UCSD-AML1 (cell line): ENCODE results near the gene RBM42.

Source experiments
- DNase-seq: peaks from one replicate; lab custom pipeline; 2025; ENCODE audit not compliant: unreplicated experiment; lab: John Stamatoyannopoulos, UW

Gene RBM42

DNA sequence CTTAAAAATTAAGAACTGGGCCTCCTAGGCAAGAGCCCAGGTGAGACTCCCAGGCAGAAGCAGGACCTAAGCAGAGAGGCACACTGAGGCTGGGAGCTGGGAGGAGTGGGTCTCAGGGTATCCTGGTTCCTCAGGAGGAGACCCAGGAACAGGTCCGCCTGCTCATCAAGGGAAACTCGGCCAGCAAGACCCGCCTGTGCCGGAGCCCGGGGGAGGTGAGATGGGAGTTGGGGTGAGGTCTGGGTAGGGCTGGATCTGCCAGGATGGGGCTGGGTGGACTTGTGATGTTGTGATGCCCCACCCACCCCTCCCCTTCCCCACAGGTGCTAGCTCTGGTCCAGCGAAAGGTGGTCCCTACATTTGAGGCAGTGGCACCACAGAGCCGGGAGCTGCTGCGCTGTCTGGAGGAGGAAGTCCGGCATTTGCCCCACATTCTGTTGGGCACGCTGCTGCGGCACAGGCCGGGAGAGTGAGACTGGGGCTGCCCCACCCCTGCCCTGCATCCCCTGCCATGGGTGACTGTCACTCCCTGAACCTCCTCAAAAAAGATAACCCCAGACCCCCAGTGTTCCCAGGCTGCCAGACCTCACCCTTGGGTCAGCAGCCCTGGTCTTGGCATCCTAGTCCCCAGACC, 9.4 kb upstream of the RBM42 start:
- DNase-seq, result no peak

DNA sequence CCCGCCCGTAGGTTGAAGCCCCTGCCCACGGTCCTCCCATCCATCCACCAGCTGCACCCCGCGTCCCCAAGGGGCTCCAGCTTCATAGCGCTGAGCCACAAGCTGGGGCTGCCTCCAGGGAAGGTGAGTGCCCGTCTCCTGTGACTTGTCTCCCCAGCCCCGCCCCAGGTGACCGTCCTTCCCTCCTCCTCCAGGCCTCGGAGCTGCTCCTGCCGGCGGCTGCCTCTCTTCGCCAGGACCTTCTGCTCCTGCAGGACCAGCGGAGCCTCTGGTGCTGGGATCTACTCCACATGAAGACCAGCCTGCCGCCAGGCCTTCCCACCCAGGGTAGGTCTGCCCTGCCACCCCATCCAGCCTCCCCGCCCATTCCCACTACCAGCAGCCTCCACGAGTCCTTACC, 8.8 kb upstream of the RBM42 start:
- no peak for DNase-seq

GRCh38 chr19:35621708-35622107, 7.1 kb upstream of the RBM42 start:
- DNase-seq, result no peak

GRCh38 chr19:35622750-35623149, 6.1 kb upstream of the RBM42 start:
- no peak for DNase-seq

DNA sequence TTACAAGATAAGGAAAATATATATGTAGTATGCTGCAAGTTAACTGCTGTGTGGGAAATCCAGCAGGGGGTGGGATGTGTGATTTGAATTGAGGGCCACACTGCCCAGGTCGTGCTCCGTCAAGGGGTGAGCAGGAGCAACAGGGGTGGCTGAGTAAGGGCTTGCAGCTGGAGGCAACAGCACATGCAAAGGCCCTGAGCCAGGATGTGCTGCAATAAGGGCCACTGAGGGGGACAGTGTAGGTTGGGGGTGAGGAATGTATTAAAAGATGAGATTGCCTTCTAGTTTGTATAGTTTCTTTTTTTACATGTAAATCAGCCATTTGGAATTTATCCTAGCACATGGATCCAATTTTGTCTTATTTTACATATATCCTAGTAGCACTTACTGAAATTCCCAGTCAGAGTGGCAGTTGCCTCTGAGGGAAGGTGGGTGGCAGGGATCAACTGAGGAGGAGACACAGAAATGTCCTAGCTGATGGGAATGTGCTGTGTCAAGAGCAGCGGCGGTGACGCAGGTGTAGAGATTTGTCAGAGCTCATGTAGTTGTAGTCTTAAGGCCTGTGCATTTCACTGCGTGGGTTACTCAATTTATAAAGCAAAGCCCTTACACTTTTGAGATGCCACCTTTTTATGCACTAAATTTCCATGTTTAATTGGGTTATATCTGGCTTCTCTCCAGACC, 5.4 kb upstream of the RBM42 start:
- DNase-seq, result no peak

GRCh38 chr19:35628264-35628564, 622 bp upstream of the RBM42 start:
- no peak for DNase-seq

DNA sequence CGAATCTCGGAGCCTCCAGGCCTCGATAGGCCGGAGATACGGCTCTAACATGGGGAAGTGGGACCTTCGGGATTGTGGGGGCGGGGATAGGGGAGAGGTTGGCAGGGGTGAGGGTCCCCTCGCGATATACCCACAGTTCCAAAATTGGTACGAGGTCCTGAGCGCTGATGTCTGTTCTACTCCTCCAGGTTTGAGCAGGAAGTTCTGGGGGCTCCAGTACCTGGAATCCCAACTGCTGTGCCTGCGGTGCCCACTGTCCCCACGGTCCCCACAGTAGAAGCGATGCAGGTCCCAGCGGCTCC, 447 bp downstream of the RBM42 start:
- no peak for DNase-seq

DNA sequence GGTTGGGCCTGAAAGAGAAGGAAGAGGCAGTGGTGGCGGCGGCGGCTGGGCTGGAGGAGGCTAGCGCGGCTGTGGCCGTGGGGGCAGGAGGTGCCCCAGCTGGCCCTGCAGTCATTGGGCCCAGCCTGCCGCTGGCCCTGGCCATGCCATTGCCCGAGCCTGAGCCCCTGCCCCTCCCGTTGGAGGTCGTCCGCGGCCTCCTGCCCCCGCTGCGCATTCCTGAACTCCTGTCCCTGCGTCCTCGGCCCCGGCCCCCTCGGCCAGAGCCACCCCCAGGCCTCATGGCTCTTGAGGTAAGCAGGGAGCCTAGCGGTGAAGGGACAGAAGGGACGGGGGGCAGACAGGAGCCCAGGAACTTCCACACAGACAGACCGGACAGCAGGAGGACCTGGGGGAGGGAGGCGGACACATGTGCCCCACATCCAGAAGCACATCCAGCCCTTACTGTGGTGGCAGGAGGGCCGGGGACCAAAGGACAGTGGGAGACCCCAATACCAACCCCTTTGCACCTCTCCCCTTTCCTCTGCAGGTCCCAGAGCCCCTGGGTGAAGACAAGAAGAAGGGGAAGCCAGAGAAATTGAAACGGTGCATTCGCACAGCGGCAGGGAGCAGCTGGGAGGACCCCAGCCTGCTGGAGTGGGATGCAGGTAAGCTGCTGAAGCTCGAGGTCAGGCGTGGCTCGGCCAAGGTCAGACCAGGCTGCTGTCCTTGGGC, 5.0 kb downstream of the RBM42 start:
- DNase-seq, result no peak

DNA sequence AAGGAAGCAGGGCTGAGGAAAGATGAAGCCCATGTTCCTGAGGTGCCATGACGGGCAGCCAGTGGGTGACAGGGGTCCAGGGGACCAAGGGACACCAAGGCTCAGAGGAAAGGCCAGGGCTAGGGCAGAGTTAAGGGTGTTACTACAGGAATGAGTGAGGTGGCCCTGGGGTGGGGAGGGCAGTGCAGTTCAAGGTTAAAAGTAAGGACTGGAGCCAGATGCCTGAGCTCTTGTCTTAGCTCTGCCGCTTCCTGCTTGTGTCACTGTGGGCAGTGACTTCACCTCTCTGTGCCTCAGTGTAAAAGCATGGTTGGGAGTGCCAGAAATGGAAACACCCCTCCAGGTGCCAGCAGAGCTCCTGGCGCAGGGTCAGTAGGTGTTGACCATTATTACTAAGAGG, 7.8 kb downstream of the RBM42 start:
- no peak for DNase-seq

DNA sequence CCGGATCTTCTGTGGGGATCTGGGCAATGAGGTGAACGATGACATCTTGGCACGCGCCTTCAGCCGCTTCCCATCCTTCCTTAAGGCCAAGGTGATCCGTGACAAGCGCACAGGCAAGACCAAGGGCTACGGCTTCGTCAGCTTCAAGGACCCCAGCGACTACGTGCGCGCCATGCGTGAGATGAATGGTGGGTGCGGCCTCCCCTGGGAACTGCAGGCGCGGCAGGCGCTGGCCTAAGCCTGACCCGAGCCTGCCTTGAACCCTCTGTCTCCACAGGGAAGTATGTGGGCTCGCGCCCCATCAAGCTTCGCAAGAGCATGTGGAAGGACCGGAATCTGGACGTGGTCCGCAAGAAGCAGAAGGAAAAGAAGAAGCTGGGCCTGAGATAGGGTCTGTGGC, 8.3 kb downstream of the RBM42 start:
- no peak for DNase-seq

- no peak for DNase-seq
Observed at GRCh38 chr19:35639321-35639639, 10.4 kb downstream of the RBM42 start.

DNA sequence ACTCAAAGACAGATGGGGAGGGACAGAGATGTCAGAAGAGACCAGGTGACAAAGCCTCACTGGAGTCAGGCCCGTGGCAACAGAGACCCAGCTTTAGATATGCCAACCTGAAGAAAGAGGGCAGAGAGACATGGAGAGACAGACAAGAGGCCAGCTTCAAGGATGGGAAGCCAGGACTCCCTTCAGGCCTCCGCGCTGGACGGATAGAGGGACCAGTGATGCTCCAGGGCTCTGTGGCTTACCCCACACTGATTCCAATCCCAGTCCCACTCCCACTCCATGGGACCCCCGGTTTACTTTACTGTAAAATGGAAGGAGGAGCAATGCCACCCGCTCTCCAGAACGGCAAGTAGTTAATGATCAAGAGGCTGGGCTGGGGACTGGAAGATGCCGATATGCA, 11.0 kb downstream of the RBM42 start:
- DNase-seq, result no peak

GRCh38 chr19:35641515-35642151, 12.8 kb downstream of the RBM42 start, which contains the start of gene ETV2:
TSS of gene ETV2 (plus strand) at chr19:35641745. CDS start at chr19:35642461, 716 bp downstream.
- peak; percentile 15 for DNase-seq

DNA sequence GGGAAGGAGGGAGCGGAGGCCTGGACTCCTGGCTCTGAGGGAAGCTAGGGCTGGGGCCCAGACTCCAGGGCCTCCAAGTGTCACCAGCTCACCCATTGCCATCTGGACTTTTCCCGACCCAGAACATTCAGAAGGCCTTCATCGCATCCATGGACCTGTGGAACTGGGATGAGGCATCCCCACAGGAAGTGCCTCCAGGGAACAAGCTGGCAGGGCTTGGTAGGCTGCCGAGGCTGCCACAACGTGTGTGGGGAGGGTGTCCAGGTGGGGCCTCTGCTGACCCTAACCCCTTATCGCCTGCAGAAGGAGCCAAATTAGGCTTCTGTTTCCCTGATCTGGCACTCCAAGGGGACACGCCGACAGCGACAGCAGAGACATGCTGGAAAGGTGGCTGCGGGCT, 13.5 kb downstream of the RBM42 start:
- no peak for DNase-seq

DNA sequence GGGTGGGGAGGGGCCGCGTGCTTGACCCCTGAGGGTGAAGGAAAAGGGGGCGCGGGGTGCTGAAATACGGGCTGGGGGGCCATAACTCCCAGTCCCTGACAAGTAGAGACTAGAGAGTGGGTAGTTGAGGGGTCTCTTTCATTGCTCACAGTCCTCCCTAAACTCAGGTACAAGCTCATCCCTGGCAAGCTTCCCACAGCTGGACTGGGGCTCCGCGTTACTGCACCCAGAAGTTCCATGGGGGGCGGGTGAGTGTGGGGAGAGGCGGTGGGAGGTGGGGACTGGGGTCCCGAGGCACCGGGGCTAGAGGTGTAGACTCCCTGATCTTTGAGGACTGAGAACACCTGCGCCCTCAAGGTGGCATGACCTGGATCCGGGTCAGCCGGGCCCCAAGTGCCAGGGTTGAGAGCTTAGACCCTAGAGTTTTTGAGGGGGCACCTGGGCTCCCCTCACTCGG, 14.0 kb downstream of the RBM42 start:
- DNase-seq, result no peak

GRCh38 chr19:35643255-35644205, 14.7 kb downstream of the RBM42 start:
- peak; percentile 89 for DNase-seq

GRCh38 chr19:35644206-35644986, 15.6 kb downstream of the RBM42 start:
- DNase-seq, result peak; percentile 91

GRCh38 chr19:35644987-35645679, 16.3 kb downstream of the RBM42 start:
- peak; percentile 75 for DNase-seq

DNA sequence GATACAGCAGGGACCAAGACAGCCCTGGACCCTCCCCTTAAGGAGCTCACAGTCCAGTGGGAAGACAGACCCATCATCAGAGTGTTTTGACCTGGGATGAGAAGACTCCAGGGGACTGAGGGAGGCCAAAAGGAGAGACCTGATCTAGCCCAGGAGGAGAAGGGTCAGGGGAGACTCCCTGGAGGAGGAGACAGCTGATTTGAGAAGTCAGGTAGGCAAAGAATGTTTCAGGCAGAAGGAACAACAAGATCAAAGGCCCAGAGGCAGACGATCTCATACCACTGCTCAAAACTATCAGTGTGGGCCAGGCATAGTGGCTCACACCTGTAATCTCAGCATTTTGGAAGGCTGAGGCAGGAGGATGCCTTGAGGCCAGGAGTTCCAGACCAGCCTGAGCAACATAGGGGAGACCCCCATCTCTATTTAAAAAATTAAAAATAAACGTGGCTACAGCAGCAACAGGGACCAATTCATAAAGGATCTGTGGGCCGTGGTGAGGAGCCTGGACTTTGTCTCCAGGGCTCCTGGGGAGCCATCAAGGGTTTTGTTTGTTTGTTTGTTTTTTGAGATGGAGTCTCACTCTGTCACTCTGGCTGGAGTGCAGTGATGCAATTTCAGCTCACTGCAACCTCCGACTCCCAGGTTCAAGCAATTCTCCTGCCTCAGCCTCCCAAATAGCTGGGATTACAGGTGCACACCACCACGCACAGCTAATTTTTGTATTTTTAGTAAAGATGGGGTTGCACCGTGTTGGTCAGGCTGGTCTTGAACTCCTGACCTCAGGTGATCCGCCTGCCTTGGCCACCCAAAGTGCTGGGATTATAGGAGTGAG, 17.1 kb downstream of the RBM42 start:
- DNase-seq, result no peak
